HG02840 (cell line): Measurements from ENCODE around the gene SPATA31C1.
"Not testable (repeated sequence)": the region's sequence is repeated elsewhere in the genome, so short reads cannot be mapped to it uniquely, and the experiment has no call there.

Experiments used
- ATAC-seq: cut with Tn5 transposase; IDR thresholded peaks from one replicate; pipeline ENCODE4 v1.9.1; 2021; ENCODE audit warnings: mild to moderate bottlenecking, moderate library complexity, moderate number of reproducible peaks; ENCODE audit not compliant: unreplicated experiment, low FRiP score

The SPATA31C1 gene

DNA sequence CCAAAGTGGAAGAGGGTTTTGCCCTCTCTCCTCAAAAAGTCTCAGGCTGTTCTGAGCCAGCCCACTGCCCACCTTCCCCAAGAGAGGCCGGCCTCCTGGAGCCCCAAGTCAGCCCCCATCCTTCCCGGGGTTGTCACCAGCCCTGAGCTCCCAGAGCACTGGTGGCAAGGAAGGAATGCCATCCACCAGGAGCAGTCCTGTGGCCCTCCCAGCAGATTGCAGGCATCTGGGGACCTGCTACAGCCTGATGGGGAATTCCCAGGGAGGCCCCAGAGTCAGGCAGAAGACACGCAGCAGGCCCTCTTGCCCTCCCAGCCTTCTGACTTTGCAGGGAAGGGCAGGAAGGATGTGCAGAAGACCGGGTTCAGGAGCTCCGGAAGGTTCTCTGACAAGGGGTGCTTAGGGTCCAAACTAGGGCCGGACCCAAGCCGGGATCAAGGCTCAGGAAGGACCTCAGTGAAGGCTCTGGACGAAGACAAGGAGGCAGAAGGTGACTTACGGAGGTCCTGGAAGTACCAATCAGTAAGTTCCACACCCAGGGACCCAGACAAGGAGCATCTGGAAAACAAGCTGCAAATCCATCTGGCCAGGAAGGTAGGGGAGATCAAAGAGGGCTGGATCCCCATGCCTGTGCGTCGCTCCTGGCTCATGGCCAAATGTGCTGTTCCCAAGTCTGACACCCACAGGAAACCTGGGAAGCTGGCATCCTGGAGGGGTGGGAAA lies 31.4 kb upstream of the SPATA31C1 start:
- ATAC-seq, result no peak

GRCh38 chr9:87886933-87887505 lies 30.7 kb upstream of the SPATA31C1 start:
- ATAC-seq, result no peak

- ATAC-seq, result no peak
Measured at GRCh38 chr9:87887661-87888480, 29.9 kb upstream of the SPATA31C1 start.

DNA sequence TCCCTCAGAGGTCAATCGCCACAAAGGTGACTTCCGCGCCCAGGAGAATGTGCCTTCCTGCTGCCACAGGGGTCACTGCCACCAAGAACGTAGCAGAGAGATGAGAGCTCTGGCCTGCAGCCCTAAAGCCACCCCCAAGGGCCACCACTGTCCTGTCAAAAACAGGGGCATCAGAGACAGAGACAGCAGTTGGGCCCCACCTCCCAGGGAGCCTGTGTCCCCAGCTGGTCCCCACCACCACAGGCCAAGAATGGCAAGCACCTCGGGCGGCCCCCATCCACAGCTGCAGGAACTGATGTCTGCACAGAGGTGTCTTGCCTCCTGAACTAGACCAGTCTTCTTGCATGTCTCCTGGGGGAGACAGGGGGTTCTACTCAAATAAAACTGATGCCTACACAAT lies 29.3 kb upstream of the SPATA31C1 start:
- no peak for ATAC-seq

DNA sequence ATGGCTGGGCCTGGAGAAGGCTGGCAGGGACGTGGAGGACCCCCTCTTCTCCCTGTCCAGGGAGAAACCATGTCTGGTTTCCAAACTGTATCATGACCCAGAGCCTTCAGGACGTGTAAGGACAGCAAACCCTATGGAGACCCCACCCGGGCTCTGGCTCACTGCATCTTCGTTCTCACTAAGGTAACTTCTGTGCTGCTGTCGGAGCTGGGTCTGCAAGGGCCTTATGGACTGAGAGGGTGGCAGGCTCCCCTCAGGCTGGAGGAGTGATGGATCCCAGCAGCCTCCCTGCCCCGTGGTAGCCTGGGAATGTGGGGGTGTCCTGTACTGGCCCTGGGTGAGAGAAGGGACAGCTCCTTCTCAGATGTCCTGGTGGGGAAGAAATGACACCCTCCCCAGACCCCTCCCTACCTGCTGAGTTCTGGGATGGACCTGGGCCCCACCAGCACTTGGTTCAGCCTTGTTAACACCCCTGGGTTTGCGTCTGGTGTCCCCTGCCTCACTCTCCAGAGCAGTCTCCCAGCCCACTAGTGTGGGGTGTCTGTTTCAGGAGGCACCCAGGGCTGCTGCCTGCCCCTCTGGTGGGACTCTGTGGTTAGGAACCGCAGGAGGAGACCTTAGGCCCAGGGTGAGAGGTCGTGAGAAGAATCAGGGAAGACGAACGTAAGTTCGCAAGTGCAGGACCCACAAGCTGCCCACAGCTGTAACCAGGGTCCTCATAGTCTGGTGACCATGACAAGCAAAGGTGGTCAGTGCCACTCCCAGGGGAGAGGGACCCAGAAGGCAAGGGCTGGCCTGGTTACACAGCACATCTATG lies 28.5 kb upstream of the SPATA31C1 start:
- no peak for ATAC-seq

DNA sequence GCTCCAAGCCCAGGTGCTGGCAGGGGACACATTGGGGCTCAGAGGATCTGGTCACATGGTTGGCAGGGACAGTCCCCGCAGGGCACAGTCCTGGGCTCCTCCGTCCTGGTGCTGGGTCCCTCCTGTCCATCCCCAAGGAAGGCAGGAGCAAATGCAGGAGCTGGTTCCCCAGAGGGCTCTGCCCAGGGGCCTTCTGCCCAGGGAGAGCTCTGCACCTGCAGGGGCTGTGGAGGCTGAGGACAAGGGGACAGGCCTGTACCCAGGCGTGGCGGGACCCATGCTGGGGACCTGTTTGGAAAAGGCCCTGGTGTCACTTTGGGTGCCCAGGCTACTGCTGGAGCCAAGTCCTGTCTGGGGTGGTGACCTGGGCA lies 27.9 kb upstream of the SPATA31C1 start:
- no peak for ATAC-seq

- no peak for ATAC-seq
Measured at GRCh38 chr9:87890837-87891236, 26.9 kb upstream of the SPATA31C1 start.

GRCh38 chr9:87891754-87892153 lies 26.0 kb upstream of the SPATA31C1 start:
- no peak for ATAC-seq

- ATAC-seq, result no peak
Measured at GRCh38 chr9:87892956-87893355, 24.8 kb upstream of the SPATA31C1 start.

DNA sequence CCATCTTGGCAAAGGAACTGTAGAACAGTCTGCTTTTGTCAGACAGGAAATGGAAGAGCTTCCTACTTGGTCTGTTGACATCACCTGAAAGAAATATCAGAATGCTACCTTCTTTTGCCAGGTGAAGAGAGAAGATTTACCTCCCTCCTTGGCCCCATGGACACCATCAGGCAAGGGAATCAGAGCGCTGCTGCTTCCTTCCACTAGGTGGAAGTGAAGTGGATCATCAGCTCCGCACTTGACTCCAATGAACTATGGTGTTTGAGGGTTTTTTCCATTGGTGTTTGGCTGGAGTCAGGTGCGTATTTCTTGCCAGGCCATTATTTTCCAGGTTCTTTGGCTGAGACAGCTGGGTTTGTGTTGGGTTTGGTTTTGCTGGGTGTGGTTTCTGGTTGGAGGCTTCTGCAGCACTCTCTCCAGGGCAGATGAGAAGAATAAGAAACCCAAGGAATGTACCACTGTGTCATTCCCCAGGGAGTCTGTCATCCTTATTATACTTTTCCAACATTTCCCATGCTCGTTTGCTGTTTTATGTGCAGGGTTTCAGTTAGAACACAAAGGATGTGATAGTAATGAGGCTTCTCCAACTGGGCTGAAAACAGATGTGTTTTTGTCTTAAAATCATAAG lies 22.6 kb upstream of the SPATA31C1 start:
- no peak for ATAC-seq

DNA sequence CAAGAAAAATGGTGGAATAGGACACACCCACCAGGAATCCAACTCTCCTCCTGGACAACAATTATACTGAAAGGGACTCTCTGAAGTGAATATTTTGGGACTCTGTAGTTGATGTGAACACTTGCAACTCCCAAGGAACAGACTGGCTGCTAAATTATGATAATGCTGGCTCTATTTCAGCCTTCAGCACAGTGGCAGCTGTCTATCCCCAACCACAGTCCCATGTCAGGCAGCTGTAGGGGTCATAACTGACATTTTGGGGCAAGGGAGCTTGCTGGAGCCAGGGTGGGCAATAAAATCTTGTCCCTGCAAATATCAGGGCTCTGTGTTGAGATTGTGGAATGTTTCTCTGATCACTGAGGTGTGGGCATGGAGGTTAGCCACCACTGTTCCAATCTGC lies 20.9 kb upstream of the SPATA31C1 start:
- no peak for ATAC-seq

DNA sequence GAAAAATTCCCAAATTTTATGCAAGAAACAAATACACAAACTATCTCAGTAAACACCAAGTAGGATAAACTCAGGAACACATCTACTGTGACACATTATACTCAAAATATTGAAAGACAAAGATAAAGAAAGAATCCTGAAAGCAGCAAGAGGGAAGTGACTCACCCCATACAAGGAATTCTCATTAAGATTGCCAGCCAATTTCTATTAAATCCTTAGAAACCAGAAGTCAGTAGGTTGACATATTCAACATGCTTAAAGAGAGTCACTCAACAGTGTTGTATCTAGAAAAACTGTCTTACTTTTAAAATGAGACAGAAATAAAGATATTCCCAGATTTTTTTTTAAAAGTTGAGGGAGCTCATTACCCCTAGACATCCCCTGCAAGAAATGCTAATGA lies 19.6 kb upstream of the SPATA31C1 start:
- ATAC-seq, result no peak

GRCh38 chr9:87902371-87902770 lies 15.4 kb upstream of the SPATA31C1 start:
- ATAC-seq, result not testable (repeated sequence)

DNA sequence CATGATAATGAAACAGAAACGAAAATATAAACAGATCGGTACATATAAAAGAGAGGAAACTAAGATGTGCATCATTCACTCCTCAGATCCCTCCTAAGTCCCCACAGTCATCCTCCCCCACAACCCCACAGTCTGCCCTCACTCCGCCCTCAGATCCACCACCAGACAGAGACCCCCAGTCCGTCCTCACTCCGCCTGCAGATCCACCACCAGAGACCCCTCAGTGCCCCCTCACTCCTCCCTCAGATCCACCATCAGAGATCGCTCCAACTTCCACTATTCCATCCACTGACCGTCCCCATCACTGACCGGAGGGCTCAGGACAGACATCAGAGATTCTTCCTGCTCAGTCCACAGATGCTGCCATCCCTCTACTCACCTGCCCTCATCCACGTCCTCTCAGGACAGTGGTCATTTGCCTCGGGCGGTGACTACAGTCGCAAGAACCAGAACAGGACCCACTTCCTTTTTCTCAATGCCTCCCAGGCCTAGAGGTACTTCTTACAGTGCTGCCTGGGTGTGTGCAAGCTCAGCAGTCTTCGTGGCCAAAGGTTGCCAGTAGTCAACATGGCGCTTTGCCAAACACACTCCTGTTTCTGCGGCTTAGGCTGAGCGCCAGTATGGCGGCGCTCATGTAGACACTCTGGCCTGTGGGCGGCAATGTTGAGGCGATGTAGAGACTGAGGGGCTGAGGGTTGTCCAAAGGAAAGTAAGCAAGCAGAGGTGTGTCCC lies 8.3 kb upstream of the SPATA31C1 start:
- no peak for ATAC-seq

GRCh38 chr9:87910821-87911220 lies 6.9 kb upstream of the SPATA31C1 start:
- ATAC-seq, result no peak

DNA sequence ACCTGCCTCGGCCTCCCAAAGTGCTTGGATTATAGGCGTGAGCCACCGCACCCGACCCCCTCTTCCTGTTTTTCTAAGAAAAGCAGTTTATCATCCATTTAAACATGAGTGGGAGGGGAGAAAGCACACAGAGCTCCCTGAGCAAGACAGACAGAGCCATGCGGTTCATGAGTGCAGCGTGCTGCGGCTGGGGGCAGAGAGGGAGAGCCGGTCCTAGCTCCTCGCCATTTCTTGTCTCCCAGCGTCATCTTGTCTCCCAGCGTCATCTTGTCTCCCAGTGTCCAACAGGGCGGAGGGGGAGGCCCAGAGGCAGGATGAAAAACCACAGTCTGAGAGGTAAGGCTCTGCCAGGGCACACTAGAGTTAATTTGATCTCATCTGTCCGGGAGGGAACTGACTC lies 1.3 kb downstream of the SPATA31C1 start:
- not testable (repeated sequence) for ATAC-seq

DNA sequence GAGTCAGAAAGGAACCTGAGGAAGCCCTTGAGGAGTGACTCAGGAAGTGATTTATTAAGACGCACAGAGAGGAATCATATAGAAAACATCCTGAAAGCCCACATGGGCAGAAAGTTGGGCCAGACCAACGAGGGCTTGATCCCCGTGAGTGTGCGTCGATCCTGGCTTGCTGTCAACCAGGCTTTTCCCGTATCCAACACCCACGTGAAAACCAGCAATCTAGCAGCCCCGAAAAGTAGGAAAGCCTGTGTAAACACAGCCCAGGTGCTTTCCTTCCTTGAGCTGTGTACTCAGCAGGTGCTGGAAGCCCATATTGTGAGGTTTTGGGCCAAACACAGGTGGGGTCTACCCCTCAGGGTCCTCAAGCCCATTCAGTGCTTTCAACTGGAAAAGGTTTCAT lies 3.8 kb downstream of the SPATA31C1 start:
- not testable (repeated sequence) for ATAC-seq

DNA sequence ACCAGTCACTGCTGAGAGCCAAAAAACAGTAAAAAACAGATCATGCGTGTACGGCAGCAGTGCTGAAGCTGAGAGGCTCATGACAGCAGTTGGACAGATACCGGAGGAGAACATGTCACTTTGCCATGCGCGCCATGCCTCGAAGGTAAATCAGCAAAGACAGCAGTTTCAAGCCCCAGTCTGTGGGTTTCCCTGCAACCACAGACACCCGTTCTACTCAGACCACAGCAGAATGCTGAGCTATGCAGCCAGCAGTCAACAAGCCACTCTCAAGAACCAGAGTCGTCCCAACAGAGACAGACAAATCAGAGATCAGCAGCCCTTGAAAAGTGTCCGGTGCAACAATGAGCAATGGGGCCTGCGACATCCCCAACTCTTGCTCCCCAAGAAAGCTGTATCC lies 5.2 kb downstream of the SPATA31C1 start:
- not testable (repeated sequence) for ATAC-seq

DNA sequence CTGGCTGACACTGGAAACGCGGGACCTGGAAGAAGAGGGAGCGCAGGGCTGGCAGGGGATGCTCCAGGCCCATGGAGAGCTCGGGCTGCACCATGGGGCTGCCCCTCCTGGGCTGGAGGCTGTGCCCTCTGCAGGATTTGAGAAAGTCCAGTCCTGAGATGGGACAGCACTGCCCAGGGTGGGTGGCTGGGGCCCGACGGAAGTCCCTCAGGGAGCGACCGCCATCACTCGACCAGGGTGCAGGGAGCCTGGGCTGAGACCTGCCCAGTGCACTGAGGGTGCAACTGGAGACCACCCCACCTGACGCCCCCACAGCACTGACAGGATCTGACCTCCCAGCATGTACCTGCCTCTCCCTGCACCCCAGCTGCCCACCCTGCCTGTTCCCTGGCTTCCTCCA lies 7.1 kb downstream of the SPATA31C1 start:
- not testable (repeated sequence) for ATAC-seq

- ATAC-seq, result not testable (repeated sequence)
Measured at GRCh38 chr9:87929152-87929551, 11.4 kb downstream of the SPATA31C1 start.
